ENCODE data around the gene ZBTB5. TPM values are rescaled to one million over a fixed set of nuclear protein-coding genes. Genes with fewer than 3 reads are reported as not detected.
"Not testable (repeated sequence)": the region's sequence is repeated elsewhere in the genome, so short reads cannot be mapped to it uniquely, and the experiment has no call there.

The ZBTB5 gene
- total RNA-seq, 1 experiment from 2014 or later: 9.1 TPM

- no peak overlapping the region for H3T11ph ChIP-seq (ENCODE audit: low read length)
- Mint-ChIP-seq H3K4me3 (no peak overlapping the region), H3K4me1 (peaks cover 15% of the 10 kb centered on the region in 2 experiments), H3K27me3 (ENCODE audit: low read depth) (peaks cover 3% of the 10 kb centered on the region; the same call in 1 of the 2 replicates), H3K36me3 (ENCODE audit: insufficient read depth in 1 of 3, low read depth in 3 of 3) (no peaks in the 10 kb centered on the region), H3K9me3 (no peaks in the 10 kb centered on the region), H3K27ac (no peak overlapping the region)
- H2BK20ac ChIP-seq (ENCODE audit: low read depth, low read length, poor library complexity, severe bottlenecking): no peak overlapping the region
- H2BK12ac ChIP-seq (ENCODE audit: insufficient read length, low read depth, low read length): no peak overlapping the region
- WGBS (ENCODE audit: extremely low coverage, insufficient read length, low lambda C conversion rate): no CpG with 5 or more reads among the region's 3 CpGs
- no peak overlapping the region for H4K5ac ChIP-seq (ENCODE audit: insufficient read length, low read depth, low read length)
- no peaks in the 10 kb centered on the region for H3K9me3 ChIP-seq (ENCODE audit: control insufficient read depth, low read depth, low read length)
- no peak overlapping the region for H3K23ac ChIP-seq (ENCODE audit: insufficient read length, low read depth, low read length)
- no peak overlapping the region for H3K4me2 ChIP-seq (ENCODE audit: insufficient read depth, insufficient read length, low read length)
- no peak for DNase-seq
- no peak overlapping the region for H3K27ac ChIP-seq (ENCODE audit: insufficient read length, low read depth, low read length)
- no peak overlapping the region for H2AFZ ChIP-seq (ENCODE audit: low read length)
- H2BK120ac ChIP-seq (ENCODE audit: low read depth, low read length, poor library complexity, severe bottlenecking): no peak overlapping the region
- H2BK5ac ChIP-seq (ENCODE audit: insufficient read length, low read length): no peak overlapping the region
- H3K4me1 ChIP-seq (ENCODE audit: insufficient read depth, low read length): peaks cover 2% of the 10 kb centered on the region; the same call in 1 of the 2 replicates
- no peak overlapping the region for H3K56ac ChIP-seq (ENCODE audit: insufficient read length, low read depth, low read length)
- H4K20me1 ChIP-seq (ENCODE audit: control insufficient read depth, insufficient read depth, insufficient read length): no peaks in the 10 kb centered on the region
- no peaks in the 10 kb centered on the region for H3K23me2 ChIP-seq (ENCODE audit: insufficient read length, low read depth, low read length, poor library complexity, severe bottlenecking)
- no peak overlapping the region for H3K4ac ChIP-seq (ENCODE audit: low read depth, low read length)
- H4K8ac ChIP-seq (replicated peaks; ENCODE audit: insufficient read length, low read depth, low read length): no peak overlapping the region
- H3K79me1 ChIP-seq (ENCODE audit: insufficient read depth, low read depth, low read length, poor library complexity, severe bottlenecking): no peaks in the 10 kb centered on the region
- H4K91ac ChIP-seq (ENCODE audit: insufficient read length, low read depth, low read length): no peak overlapping the region
- no peak overlapping the region for H2BK15ac ChIP-seq (ENCODE audit: low read depth, low read length)
- H2AK5ac ChIP-seq (ENCODE audit: insufficient read length, low read length): no peak overlapping the region
- H3K27me3 ChIP-seq (ENCODE audit: insufficient read depth, low read length): no peaks in the 10 kb centered on the region
- no peaks in the 10 kb centered on the region for H3K79me2 ChIP-seq (ENCODE audit: insufficient read depth, low read length)
- H3K9ac ChIP-seq (ENCODE audit: extremely low read depth, insufficient read length, low read length): no peak overlapping the region
- TF ChIP-seq, protein P1, sequence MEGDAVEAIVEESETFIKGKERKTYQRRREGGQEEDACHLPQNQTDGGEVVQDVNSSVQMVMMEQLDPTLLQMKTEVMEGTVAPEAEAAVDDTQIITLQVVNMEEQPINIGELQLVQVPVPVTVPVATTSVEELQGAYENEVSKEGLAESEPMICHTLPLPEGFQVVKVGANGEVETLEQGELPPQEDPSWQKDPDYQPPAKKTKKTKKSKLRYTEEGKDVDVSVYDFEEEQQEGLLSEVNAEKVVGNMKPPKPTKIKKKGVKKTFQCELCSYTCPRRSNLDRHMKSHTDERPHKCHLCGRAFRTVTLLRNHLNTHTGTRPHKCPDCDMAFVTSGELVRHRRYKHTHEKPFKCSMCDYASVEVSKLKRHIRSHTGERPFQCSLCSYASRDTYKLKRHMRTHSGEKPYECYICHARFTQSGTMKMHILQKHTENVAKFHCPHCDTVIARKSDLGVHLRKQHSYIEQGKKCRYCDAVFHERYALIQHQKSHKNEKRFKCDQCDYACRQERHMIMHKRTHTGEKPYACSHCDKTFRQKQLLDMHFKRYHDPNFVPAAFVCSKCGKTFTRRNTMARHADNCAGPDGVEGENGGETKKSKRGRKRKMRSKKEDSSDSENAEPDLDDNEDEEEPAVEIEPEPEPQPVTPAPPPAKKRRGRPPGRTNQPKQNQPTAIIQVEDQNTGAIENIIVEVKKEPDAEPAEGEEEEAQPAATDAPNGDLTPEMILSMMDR (conservative IDR thresholded peaks at IDR 0.05): 0 out of 3 replicates have a peak, but pooled peaks have one; percentile 20
- H3K14ac ChIP-seq (ENCODE audit: insufficient read depth, low read length): no peak overlapping the region
- H3K18ac ChIP-seq (ENCODE audit: insufficient read length, low read depth, low read length): no peak overlapping the region
These were observed 15.5 kb upstream of the ZBTB5 start for GRCh38 chr9:37480759-37481158.

GRCh38 chr9:37477987-37478619, 12.9 kb upstream of the ZBTB5 start:
- not testable (repeated sequence) for H3K27ac ChIP-seq (ENCODE audit: insufficient read length, low read depth, low read length); H3K27me3 ChIP-seq (ENCODE audit: insufficient read depth, low read length); H3K18ac ChIP-seq (ENCODE audit: insufficient read length, low read depth, low read length); H4K5ac ChIP-seq (ENCODE audit: insufficient read length, low read depth, low read length); H3K56ac ChIP-seq (ENCODE audit: insufficient read length, low read depth, low read length); H3K4ac ChIP-seq (ENCODE audit: low read depth, low read length); H3K4me2 ChIP-seq (ENCODE audit: insufficient read depth, insufficient read length, low read length); H4K8ac ChIP-seq (replicated peaks; ENCODE audit: insufficient read length, low read depth, low read length); H3K23me2 ChIP-seq (ENCODE audit: insufficient read length, low read depth, low read length, poor library complexity, severe bottlenecking); H3K9ac ChIP-seq (ENCODE audit: extremely low read depth, insufficient read length, low read length); H2AFZ ChIP-seq (ENCODE audit: low read length); H2BK12ac ChIP-seq (ENCODE audit: insufficient read length, low read depth, low read length); H3T11ph ChIP-seq (ENCODE audit: low read length); H4K91ac ChIP-seq (ENCODE audit: insufficient read length, low read depth, low read length); H3K79me1 ChIP-seq (ENCODE audit: insufficient read depth, low read depth, low read length, poor library complexity, severe bottlenecking); H3K27me3 Mint-ChIP-seq (ENCODE audit: low read depth); H3K4me1 ChIP-seq (ENCODE audit: insufficient read depth, low read length); H2AK5ac ChIP-seq (ENCODE audit: insufficient read length, low read length); H3K14ac ChIP-seq (ENCODE audit: insufficient read depth, low read length); H3K4me3 Mint-ChIP-seq; H2BK120ac ChIP-seq (ENCODE audit: low read depth, low read length, poor library complexity, severe bottlenecking); H2BK5ac ChIP-seq (ENCODE audit: insufficient read length, low read length); H2BK15ac ChIP-seq (ENCODE audit: low read depth, low read length); H4K20me1 ChIP-seq (ENCODE audit: control insufficient read depth, insufficient read depth, insufficient read length); H2BK20ac ChIP-seq (ENCODE audit: low read depth, low read length, poor library complexity, severe bottlenecking); H3K23ac ChIP-seq (ENCODE audit: insufficient read length, low read depth, low read length); H3K79me2 ChIP-seq (ENCODE audit: insufficient read depth, low read length); DNase-seq; H3K4me1 Mint-ChIP-seq; H3K9me3 ChIP-seq (ENCODE audit: control insufficient read depth, low read depth, low read length); H3K27ac Mint-ChIP-seq
- Mint-ChIP-seq H3K36me3 (ENCODE audit: insufficient read depth in 1 of 3, low read depth in 3 of 3) (peaks cover 6 to 22% (median 10%) of the 10 kb centered on the region in 3 experiments; a peak in 4 of 7 replicates), H3K9me3 (peaks cover 23% of the 10 kb centered on the region in 2 experiments)
- no CpG with 5 or more reads among the region's 5 CpGs for WGBS (ENCODE audit: extremely low coverage, insufficient read length, low lambda C conversion rate)

All from H9 (cell line).